Left ventricle myocardium inferior (tissue), 1 donor: ENCODE measurements around the gene TICRR. TPM values are rescaled to one million over a fixed set of nuclear protein-coding genes. Genes with fewer than 3 reads are reported as not detected.
A peak's percentile ranks its signal among the peaks of the same experiment; 100 is the strongest.

ENCODE experiments used
- DNase-seq: peaks from one replicate; pipeline ENCODE4 v3.0.0-alpha.2; 2020
- H3K27ac ChIP-seq: fragments of 200-600 bp; replicated peaks from 2 replicates; pipeline ENCODE4 v1.8.0; 2021
- H3K27me3 ChIP-seq: fragments of 200-600 bp; 2 replicates; pipeline ENCODE4 v1.8.0; 2021; ENCODE audit warnings: low read depth
- H3K36me3 ChIP-seq: fragments of 200-600 bp; 2 replicates; pipeline ENCODE4 v1.8.0; 2021
- H3K4me1 ChIP-seq: fragments of 200-600 bp; 2 replicates; pipeline ENCODE4 v1.8.0; 2021
- H3K4me3 ChIP-seq: fragments of 200-600 bp; 2 replicates; pipeline ENCODE4 v1.8.0; 2021; ENCODE audit warnings: mild to moderate bottlenecking, moderate library complexity
- H3K9me3 ChIP-seq: fragments of 200-600 bp; replicated peaks from 2 replicates; pipeline ENCODE4 v1.8.0; 2021
- CTCF ChIP-seq: fragments of 200-600 bp; IDR thresholded peaks from 2 replicates; pipeline ENCODE4 v1.8.0; 2021; ENCODE audit warnings: antibody characterized with exemption, mild to moderate bottlenecking, borderline replicate concordance
- intact Hi-C: fragments of 100-400 bp; cut with micrococcal nuclease; formaldehyde crosslinking; loops from one replicate; pipeline ENCODE4 v1.11.0; 2022
- total RNA-seq: library from RNA; stranded (reverse); fragmentation: NEBNext Ultra II Directional; extraction: Animal tissue kit (Norgen Biotek cat#: 25700); gene quantifications from one replicate; pipeline ENCODE4 v1.2.1, GENCODE V29; 2021
- donor health status: DM: no; HTN: yes; CAD: no; lungs with severe emphysema.

Gene TICRR
- total RNA-seq, 1 donor from 2014 or later: 0.08 TPM

- no peak for TF ChIP-seq CTCF
- Histone ChIP-seq H3K9me3 (no peaks in the 10 kb centered on the region), H3K36me3 (no peaks in the 10 kb centered on the region), H3K27ac (no peak overlapping the region), H3K4me1 (no peaks in the 10 kb centered on the region), H3K27me3 (peaks cover 56% of the 10 kb centered on the region), H3K4me3 (no peak overlapping the region)
- DNase-seq: no peak
- intact Hi-C loops: no loop called here
These were observed 19.5 kb upstream of the TICRR start for GRCh38 chr15:89555768-89556167.

- Histone ChIP-seq H3K4me1 (no peaks in the 10 kb centered on the region), H3K9me3 (no peaks in the 10 kb centered on the region), H3K27ac (no peak overlapping the region), H3K36me3 (no peaks in the 10 kb centered on the region), H3K27me3 (peaks cover 61% of the 10 kb centered on the region), H3K4me3 (no peak overlapping the region)
- intact Hi-C loops: no loop called here
- TF ChIP-seq CTCF: peak; percentile 85
- DNase-seq: no peak
These were observed 18.6 kb upstream of the TICRR start for GRCh38 chr15:89556413-89557262.

GRCh38 chr15:89559769-89560264, 15.5 kb upstream of the TICRR start:
- intact Hi-C loops: no loop called here

DNA sequence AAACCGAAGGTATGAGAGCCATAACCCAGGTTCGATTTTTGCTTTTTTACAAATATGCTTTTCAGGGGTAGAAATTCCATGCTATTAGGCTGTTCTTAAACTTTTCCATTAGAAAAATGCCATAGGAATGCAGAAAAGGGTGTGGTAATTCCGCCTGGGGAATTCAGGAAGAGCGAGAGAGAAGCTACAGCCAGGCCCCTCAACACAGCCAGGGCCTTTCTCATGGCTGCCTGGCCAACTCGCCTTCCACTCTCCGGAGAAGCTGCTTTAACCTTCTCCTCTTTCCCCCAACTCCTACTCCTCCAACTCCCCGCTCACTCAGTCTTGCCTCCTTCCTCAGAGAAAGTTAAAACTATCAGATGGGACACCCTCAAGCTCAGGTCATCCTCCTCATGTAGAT, 9.1 kb upstream of the TICRR start:
- Histone ChIP-seq H3K4me1 (no peaks in the 10 kb centered on the region), H3K27ac (no peak overlapping the region), H3K36me3 (no peaks in the 10 kb centered on the region), H3K4me3 (no peak overlapping the region), H3K9me3 (no peaks in the 10 kb centered on the region), H3K27me3 (peaks cover under 1% of the 10 kb centered on the region)
- intact Hi-C loops: no loop called here
- no peak for DNase-seq
- no peak for TF ChIP-seq CTCF

More at GRCh38 chr15:89559769-89560264, 15.5 kb upstream of the TICRR start:
- no peak for DNase-seq
- Histone ChIP-seq H3K27me3 (peaks cover 39% of the 10 kb centered on the region), H3K4me1 (no peaks in the 10 kb centered on the region), H3K9me3 (no peaks in the 10 kb centered on the region), H3K27ac (no peak overlapping the region), H3K4me3 (no peak overlapping the region), H3K36me3 (no peaks in the 10 kb centered on the region)
- TF ChIP-seq CTCF: no peak

DNA sequence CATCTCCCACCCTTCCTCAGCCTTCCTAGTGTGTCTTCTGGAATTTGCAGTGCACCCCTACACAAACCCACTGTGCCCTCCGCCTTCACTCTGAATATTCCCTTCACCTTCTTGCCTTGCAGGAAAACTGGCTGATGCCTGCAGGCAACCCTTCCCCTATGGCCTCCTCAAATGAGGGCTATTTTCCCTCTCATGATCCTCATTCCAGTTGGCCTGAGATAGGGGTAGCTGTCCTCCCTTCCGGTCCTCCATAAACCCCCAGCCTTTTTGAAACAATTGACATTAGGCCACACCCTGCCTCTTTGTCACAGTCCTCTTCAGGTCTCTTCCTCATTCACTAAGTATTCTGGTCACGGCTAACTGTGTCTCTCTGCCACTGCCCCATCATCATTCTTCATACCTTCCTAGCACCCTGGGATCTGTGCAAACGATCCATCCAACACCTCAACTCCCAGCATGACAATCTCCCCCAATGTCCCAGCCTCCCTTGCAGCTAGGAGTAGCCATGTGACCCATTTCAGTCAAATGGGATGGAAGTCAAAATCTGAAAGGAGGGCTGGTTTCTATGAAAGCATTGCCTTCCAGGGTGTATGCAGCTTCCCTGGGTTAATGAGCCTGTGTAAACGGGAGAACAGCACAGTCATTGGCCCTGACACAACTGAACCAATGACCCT, 8.5 kb upstream of the TICRR start:
- Histone ChIP-seq H3K27ac (no peak overlapping the region), H3K4me3 (no peak overlapping the region), H3K27me3 (no peaks in the 10 kb centered on the region), H3K9me3 (no peaks in the 10 kb centered on the region), H3K4me1 (no peaks in the 10 kb centered on the region), H3K36me3 (no peaks in the 10 kb centered on the region)
- no peak for DNase-seq
- intact Hi-C loops: no loop called here
- no peak for TF ChIP-seq CTCF
